ENCODE data around the gene SLC22A15.

SLC22A15 gene

GRCh38 chr1:116024626-116025025 is 48.3 kb downstream of the SLC22A15 start:
- H3K36me3 ChIP-seq = peaks cover 61% of the 10 kb centered on the region
- TF ChIP-seq CTCF (IDR thresholded peaks at IDR 0.05) = no peak

DNA sequence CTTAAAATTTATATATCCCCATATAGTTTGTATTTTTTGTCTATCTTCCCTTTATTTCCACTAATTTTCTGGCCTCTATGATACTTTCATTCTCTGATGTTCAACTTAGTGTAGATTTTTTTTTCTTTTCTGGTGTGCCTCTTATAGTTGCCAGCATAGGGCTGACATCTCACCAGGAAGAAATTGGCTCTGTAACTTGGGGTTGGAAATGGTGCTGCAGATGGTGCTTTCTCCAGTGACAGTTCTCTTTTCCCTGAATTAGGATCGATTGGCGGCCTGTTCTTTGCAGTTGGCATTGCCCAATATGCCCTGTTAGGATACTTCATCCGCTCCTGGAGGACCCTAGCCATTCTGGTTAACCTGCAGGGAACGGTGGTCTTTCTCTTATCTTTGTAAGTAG is 50.3 kb downstream of the SLC22A15 start:
- H3K4me1 ChIP-seq (ENCODE audit: control insufficient read depth in 1 of 2, insufficient read depth in 1 of 2, low read depth in 1 of 2, low read length in 1 of 2) = peaks cover 31 to 33% of the 10 kb centered on the region in 2 experiments
- no peak overlapping the region for H3K4me3 ChIP-seq (ENCODE audit: low read depth in 1 of 2, low read length in 1 of 2)
- H3K9me3 ChIP-seq = no peaks in the 10 kb centered on the region
- H3K27ac ChIP-seq = no peak overlapping the region
- no peaks in the 10 kb centered on the region for H3K27me3 ChIP-seq
- H3K36me3 ChIP-seq = peaks cover 61% of the 10 kb centered on the region
- no peak for TF ChIP-seq CTCF (IDR thresholded peaks at IDR 0.05)

More at GRCh38 chr1:116024626-116025025, 48.3 kb downstream of the SLC22A15 start:
- Histone ChIP-seq H3K27ac (peak overlapping the region; percentile 44), H3K9me3 (no peaks in the 10 kb centered on the region), H3K4me3 (ENCODE audit: low read depth in 1 of 2, low read length in 1 of 2) (no peak overlapping the region), H3K4me1 (ENCODE audit: control insufficient read depth in 1 of 2, insufficient read depth in 1 of 2, low read depth in 1 of 2, low read length in 1 of 2) (peaks cover 32 to 33% of the 10 kb centered on the region in 2 experiments), H3K27me3 (no peaks in the 10 kb centered on the region)

GRCh38 chr1:116031302-116031835 is 55.1 kb downstream of the SLC22A15 start:
- no peaks in the 10 kb centered on the region for H3K27me3 ChIP-seq
- H3K4me3 ChIP-seq (ENCODE audit: low read depth in 1 of 2, low read length in 1 of 2) = no peak overlapping the region
- H3K4me1 ChIP-seq (ENCODE audit: control insufficient read depth in 1 of 2, insufficient read depth in 1 of 2, low read depth in 1 of 2, low read length in 1 of 2) = no peaks in the 10 kb centered on the region
- H3K9me3 ChIP-seq = no peaks in the 10 kb centered on the region
- no peak for TF ChIP-seq CTCF (IDR thresholded peaks at IDR 0.05)
- H3K27ac ChIP-seq = no peak overlapping the region
- peaks cover 88% of the 10 kb centered on the region for H3K36me3 ChIP-seq

DNA sequence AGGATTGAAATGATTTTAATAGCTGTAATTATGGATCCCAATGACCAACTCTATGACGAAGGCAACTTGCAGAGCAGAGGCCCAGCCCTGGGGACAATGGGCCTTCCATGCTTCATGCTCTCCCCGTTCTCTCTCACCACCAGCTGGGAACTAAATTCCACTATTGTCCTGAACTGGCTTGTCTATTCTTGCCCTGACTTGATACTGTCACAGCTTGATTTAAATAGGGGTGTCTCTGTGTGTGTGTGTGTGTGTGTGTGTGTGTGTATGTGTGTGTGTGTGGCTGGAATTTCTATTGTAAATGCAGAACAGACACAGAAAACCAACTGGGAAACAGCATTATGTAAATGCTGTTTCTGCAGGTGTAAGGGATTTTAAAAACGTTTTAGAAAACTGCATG is 57.0 kb downstream of the SLC22A15 start:
- no peaks in the 10 kb centered on the region for H3K27me3 ChIP-seq
- no peak overlapping the region for H3K27ac ChIP-seq
- peaks cover 95% of the 10 kb centered on the region for H3K36me3 ChIP-seq
- H3K9me3 ChIP-seq = no peaks in the 10 kb centered on the region
- no peak overlapping the region for H3K4me3 ChIP-seq (ENCODE audit: low read depth in 1 of 2, low read length in 1 of 2)
- no peak for TF ChIP-seq CTCF (IDR thresholded peaks at IDR 0.05)
- no peaks in the 10 kb centered on the region for H3K4me1 ChIP-seq (ENCODE audit: control insufficient read depth in 1 of 2, insufficient read depth in 1 of 2, low read depth in 1 of 2, low read length in 1 of 2)

- Histone ChIP-seq H3K4me1 (ENCODE audit: control insufficient read depth in 1 of 2, insufficient read depth in 1 of 2, low read depth in 1 of 2, low read length in 1 of 2) (no peaks in the 10 kb centered on the region), H3K9me3 (no peaks in the 10 kb centered on the region), H3K36me3 (peaks cover 100% of the 10 kb centered on the region), H3K4me3 (ENCODE audit: low read depth in 1 of 2, low read length in 1 of 2) (no peak overlapping the region), H3K27me3 (no peaks in the 10 kb centered on the region), H3K27ac (no peak overlapping the region)
- no peak for TF ChIP-seq CTCF (IDR thresholded peaks at IDR 0.05)
Measured at GRCh38 chr1:116036255-116036654, 59.9 kb downstream of the SLC22A15 start.

DNA sequence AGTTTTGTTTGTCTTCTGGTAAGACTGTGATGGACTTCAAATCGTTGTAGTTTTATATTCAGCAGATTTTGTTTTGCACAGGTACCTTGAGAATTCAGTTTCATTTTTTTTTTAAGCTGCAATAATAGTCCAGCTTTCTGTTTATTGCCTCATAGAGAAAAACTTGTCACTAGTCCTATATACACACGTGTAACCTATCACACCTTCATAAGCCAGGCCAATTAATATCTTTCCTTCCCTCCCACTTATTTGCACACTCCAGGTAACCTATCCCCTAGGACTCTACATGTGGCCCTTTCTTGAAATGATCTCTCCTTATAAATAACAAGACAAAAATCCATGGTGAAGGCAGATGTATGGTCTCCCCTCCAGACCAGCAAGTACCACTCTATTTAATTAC is 62.4 kb downstream of the SLC22A15 start:
- H3K27ac ChIP-seq = no peak overlapping the region
- H3K36me3 ChIP-seq = peaks cover 91% of the 10 kb centered on the region
- no peak overlapping the region for H3K4me3 ChIP-seq (ENCODE audit: low read depth in 1 of 2, low read length in 1 of 2)
- no peak for TF ChIP-seq CTCF (IDR thresholded peaks at IDR 0.05)
- H3K4me1 ChIP-seq (ENCODE audit: control insufficient read depth in 1 of 2, insufficient read depth in 1 of 2, low read depth in 1 of 2, low read length in 1 of 2) = no peaks in the 10 kb centered on the region
- H3K9me3 ChIP-seq = no peaks in the 10 kb centered on the region
- no peaks in the 10 kb centered on the region for H3K27me3 ChIP-seq

All from neutrophil (primary cell).